ENCODE results near the gene PKP4. TPM values are rescaled to one million over a fixed set of nuclear protein-coding genes. Genes with fewer than 3 reads are reported as not detected.

The PKP4 gene
- total RNA-seq, 1 experiment from 2014 or later = 55.2 TPM

DNA sequence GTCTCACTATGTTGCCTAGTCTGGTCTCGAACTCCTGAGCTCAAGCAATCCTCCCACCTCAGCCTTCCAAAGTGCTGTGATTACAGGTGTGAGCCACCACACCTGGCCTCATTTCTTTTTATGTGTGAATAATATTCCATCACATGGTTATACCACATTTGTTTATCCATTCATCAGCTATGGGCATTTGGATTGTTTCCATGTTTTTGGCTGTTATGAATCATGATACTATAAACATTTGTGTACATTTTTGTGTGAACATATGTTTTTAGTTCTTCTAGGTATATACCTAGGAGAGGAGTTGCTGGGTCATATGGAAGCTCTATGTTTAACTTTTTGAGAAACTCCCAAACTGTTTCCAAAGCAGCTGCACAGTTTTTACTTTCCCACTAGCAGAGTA, 24.4 kb downstream of the PKP4 start:
- POLR2A ChIA-PET = no interaction called here
- no peaks in the 10 kb centered on the region; the same call in 1 of the 2 replicates for H4K20me1 ChIP-seq (ENCODE audit: insufficient read depth)
- H3K4me3 ChIP-seq (replicated peaks in 1 of 2; ENCODE audit: low read depth in 1 of 2, low read length in 2 of 2) = no peak overlapping the region
- H3K9me3 ChIP-seq (ENCODE audit: control insufficient read depth in 1 of 2, insufficient read depth in 1 of 2, low read depth in 1 of 2, low read length in 2 of 2) = no peaks in the 10 kb centered on the region
- no TSS peak for BruUV-seq (replicated peaks)
- no peak for DNase-seq (ENCODE audit: low read depth, low spot score)
- TF ChIP-seq JUND (IDR thresholded peaks at IDR 0.05) (no peak), ZFX (IDR thresholded peaks at IDR 0.05) (no peak), EZH2 (IDR thresholded peaks at IDR 0.05) (no peak), SP1 (IDR thresholded peaks at IDR 0.05; ENCODE audit: low read depth) (no peak), ZNF274 (IDR thresholded peaks at IDR 0.05; ENCODE audit: low read depth, low read length) (no peak), FOSL1 (IDR thresholded peaks at IDR 0.05; ENCODE audit: low read depth) (no peak), EZH2phosphoT487 (IDR thresholded peaks at IDR 0.05; ENCODE audit: borderline replicate concordance) (no peak), EGR1 (IDR thresholded peaks at IDR 0.05; ENCODE audit: low read depth) (no peak), POLR2A (IDR thresholded peaks at IDR 0.05; ENCODE audit: borderline replicate concordance, extremely low read depth, insufficient read depth, insufficient read length) (no peak), CEBPB (IDR thresholded peaks at IDR 0.05; ENCODE audit: low read depth) (no peak), YY1 (IDR thresholded peaks at IDR 0.05; ENCODE audit: extremely low read depth, insufficient replicate concordance, low read depth, low read length) (no peak), REST (IDR thresholded peaks at IDR 0.05; ENCODE audit: low read depth) (no peak)
- TF ChIP-seq, protein P1, sequence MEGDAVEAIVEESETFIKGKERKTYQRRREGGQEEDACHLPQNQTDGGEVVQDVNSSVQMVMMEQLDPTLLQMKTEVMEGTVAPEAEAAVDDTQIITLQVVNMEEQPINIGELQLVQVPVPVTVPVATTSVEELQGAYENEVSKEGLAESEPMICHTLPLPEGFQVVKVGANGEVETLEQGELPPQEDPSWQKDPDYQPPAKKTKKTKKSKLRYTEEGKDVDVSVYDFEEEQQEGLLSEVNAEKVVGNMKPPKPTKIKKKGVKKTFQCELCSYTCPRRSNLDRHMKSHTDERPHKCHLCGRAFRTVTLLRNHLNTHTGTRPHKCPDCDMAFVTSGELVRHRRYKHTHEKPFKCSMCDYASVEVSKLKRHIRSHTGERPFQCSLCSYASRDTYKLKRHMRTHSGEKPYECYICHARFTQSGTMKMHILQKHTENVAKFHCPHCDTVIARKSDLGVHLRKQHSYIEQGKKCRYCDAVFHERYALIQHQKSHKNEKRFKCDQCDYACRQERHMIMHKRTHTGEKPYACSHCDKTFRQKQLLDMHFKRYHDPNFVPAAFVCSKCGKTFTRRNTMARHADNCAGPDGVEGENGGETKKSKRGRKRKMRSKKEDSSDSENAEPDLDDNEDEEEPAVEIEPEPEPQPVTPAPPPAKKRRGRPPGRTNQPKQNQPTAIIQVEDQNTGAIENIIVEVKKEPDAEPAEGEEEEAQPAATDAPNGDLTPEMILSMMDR (IDR thresholded peaks at IDR 0.05 in 2 of 3, conservative IDR thresholded peaks at IDR 0.05 in 1 of 3; ENCODE audit: borderline replicate concordance in 1 of 3, insufficient read depth in 1 of 3, low read depth in 2 of 3, low read length in 2 of 3) = no peak
- TF ChIP-seq, protein P2, sequence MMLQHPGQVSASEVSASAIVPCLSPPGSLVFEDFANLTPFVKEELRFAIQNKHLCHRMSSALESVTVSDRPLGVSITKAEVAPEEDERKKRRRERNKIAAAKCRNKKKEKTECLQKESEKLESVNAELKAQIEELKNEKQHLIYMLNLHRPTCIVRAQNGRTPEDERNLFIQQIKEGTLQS (IDR thresholded peaks at IDR 0.05) = no peak
- TF ChIP-seq, protein P3, sequence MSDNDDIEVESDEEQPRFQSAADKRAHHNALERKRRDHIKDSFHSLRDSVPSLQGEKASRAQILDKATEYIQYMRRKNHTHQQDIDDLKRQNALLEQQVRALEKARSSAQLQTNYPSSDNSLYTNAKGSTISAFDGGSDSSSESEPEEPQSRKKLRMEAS (IDR thresholded peaks at IDR 0.05) = no peak
- no peak for ATAC-seq
- H3K4me1 ChIP-seq (ENCODE audit: control insufficient read depth in 1 of 2, insufficient read depth in 2 of 2, low read length in 2 of 2) = peaks cover 0 to 16% of the 10 kb centered on the region in 2 experiments; a peak in 3 of 4 replicates
- H2AFZ ChIP-seq (ENCODE audit: low read depth, low read length, poor library complexity, severe bottlenecking) = no peak overlapping the region
- CTCF ChIA-PET = no interaction called here
- H3K79me2 ChIP-seq (ENCODE audit: insufficient read depth, low read length) = peaks cover 57% of the 10 kb centered on the region
- no peaks in the 10 kb centered on the region for H3K9me2 ChIP-seq (ENCODE audit: insufficient read depth)
- no peaks in the 10 kb centered on the region for H3K27me3 ChIP-seq (ENCODE audit: insufficient read depth, low read length)
- H3K4me2 ChIP-seq (ENCODE audit: low read length) = no peak overlapping the region
- no peak overlapping the region for H3K9ac ChIP-seq (ENCODE audit: low read length)
- RAD21 ChIA-PET (ENCODE audit: low non-redundant PET in 1 of 2, low total read pairs in 2 of 2, uncharacterized antibody in 2 of 2, unreplicated experiment in 2 of 2) = no interaction called here
- H3K27ac ChIP-seq (ENCODE audit: low read depth, low read length) = no peak overlapping the region
- H3K36me3 ChIP-seq (ENCODE audit: control insufficient read depth in 1 of 2, insufficient read depth in 2 of 2, low read length in 2 of 2) = no peaks in the 10 kb centered on the region
- intact Hi-C loops (cut with micrococcal nuclease) = no loop called here

Measured in HCT116 (cell line).